ENCODE data around the gene CALHM4.

GRCh38 chr6:116578335-116578734, 24.8 kb downstream of the CALHM4 start:
- TF ChIP-seq POLR2A (IDR thresholded peaks at IDR 0.05): no peak
- TF ChIP-seq, protein P1, sequence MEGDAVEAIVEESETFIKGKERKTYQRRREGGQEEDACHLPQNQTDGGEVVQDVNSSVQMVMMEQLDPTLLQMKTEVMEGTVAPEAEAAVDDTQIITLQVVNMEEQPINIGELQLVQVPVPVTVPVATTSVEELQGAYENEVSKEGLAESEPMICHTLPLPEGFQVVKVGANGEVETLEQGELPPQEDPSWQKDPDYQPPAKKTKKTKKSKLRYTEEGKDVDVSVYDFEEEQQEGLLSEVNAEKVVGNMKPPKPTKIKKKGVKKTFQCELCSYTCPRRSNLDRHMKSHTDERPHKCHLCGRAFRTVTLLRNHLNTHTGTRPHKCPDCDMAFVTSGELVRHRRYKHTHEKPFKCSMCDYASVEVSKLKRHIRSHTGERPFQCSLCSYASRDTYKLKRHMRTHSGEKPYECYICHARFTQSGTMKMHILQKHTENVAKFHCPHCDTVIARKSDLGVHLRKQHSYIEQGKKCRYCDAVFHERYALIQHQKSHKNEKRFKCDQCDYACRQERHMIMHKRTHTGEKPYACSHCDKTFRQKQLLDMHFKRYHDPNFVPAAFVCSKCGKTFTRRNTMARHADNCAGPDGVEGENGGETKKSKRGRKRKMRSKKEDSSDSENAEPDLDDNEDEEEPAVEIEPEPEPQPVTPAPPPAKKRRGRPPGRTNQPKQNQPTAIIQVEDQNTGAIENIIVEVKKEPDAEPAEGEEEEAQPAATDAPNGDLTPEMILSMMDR (IDR thresholded peaks at IDR 0.05): no peak
